Pancreas (tissue), 10 donors: ENCODE measurements around the gene BORCS5. TPM values are rescaled to one million over a fixed set of nuclear protein-coding genes. Genes with fewer than 3 reads are reported as not detected.

Source experiments
- ATAC-seq, 4 donors: fragments of 200-7000 bp; cut with Tn5 transposase; one replicate each; pipeline versions ENCODE4 v1.8.0 to v1.9.1; 2020; ENCODE audit warnings: mild to moderate bottlenecking in 4 of 4, moderate library complexity in 4 of 4
- DNase-seq, 6 donors: peaks; one replicate each; pipeline ENCODE4 v3.0.0-alpha.2; 2020
- FAIRE-seq: peaks from 2 replicates; lab custom pipeline; 2012; peaks lifted over from hg19 to GRCh38; lab: Jason Lieb, UNC
- H3K27ac ChIP-seq, 4 donors: fragments of 200-600 bp; sonication (generic); 1 replicate in 3 of 4; 2 replicates in 1 of 4; pipeline versions ENCODE4 v1.5.0 to v1.8.0; 2020
- H3K27me3 ChIP-seq, 4 donors: fragments of 200-600 bp; one replicate each; pipeline ENCODE4 v1.8.0; 2021
- H3K36me3 ChIP-seq, 3 donors: fragments of 200-600 bp; sonication (generic) in 1 of 3; one replicate each; pipeline versions ENCODE4 v1.5.0 to v1.8.0; 2020 to 2021
- H3K4me1 ChIP-seq, 3 donors: fragments of 200-600 bp; one replicate each; pipeline ENCODE4 v1.8.0; 2021
- H3K4me3 ChIP-seq, 4 donors: fragments of 200-600 bp; sonication (generic) in 2 of 4; one replicate each; pipeline versions ENCODE4 v1.5.0 to v1.8.0; 2020 to 2021
- H3K9me3 ChIP-seq, 4 donors: fragments of 200-600 bp; one replicate each; pipeline ENCODE4 v1.8.0; 2021
- WGBS, 2 donors: extraction: QIAGEN DNeasy Blood & Tissue Kit; methylation state at CpG; one replicate each; pipeline ENCODE4 v1.1.7; 2013; 5-methylcytosine and 5-hydroxymethylcytosine counted together
- intact Hi-C, 3 donors: fragments of 100-400 bp; cut with DNase I; formaldehyde crosslinking; loops; one replicate each; pipeline versions ENCODE4 v1.11.1 to v1.14.2; 2022
- polyA plus RNA-seq, 2 donors: library from polyadenylated mRNA; stranded (reverse); fragments of 200-250 nt; gene quantifications; one replicate each; pipeline ENCODE4 v1.2.3, GENCODE V29; 2013
- total RNA-seq, 6 donors: library from RNA; stranded (reverse); fragmentation: NEBNext Ultra II Directional in 4 of 6; extraction: Animal tissue kit (Norgen Biotek cat#: 25700) in 4 of 6; gene quantifications; one replicate each; pipeline versions ENCODE4 v1.2.1 to v1.2.4, GENCODE V29; 2021 to 2023
- TF ChIP-seq, protein P1 (sequence below), 4 donors: fragments of 200-600 bp; sonication (generic) in 3 of 4; IDR thresholded peaks; one replicate each; pipeline versions ENCODE4 v1.5.0 to v1.8.0; 2021; ENCODE audit warnings: antibody characterized with exemption in 4 of 4
- donor health status: healthy with polysubstance abuse.
- donor health status: DM: no; HTN: no; CAD: no; lungs with moderate emphysema.
- donor health status: DM: no; HTN: no; CAD: no.
- donor health status: control.
- donor health status: control.
- donor health status: Bipolar disorder and iron deficiency.
- donor health status: DM: yes; HTN: yes; CAD: no.
- donor health status: DM: no; HTN: no; CAD: no.
- donor health status: DM: no; HTN: no; CAD: no.
- donor health status: DM: yes; HTN: yes; CAD: no.

The BORCS5 gene
- total and polyA plus RNA-seq, 8 donors: 3.7 to 10.9 (median 8.3) TPM

DNA sequence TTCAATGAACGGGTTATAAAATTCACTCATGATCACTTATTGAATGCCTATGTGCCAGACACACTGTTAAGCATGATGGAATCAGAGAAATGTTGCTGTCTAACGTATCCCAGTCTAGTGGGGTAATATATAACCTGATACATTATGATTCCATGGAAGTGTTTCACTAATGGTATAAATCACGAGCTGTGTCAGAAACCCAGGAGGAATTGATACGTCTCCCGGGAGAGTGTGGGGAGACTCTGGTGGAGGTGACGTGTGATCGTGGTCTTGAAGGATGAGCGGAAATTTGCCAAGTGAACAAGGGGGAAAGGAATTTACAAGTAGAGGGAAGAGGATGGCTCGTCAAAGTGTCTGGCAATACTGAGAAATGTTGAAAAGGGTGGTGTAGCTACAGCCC, 33.3 kb upstream of the BORCS5 start:
- FAIRE-seq: no peak
- no peaks in the 10 kb centered on the region for H3K27me3 ChIP-seq
- ATAC-seq: no peak
- WGBS, 2 donors: 70 to 78% methylated on average over 9 of the region's 9 CpGs
- intact Hi-C loops: no loop called here
- H3K9me3 ChIP-seq: no peaks in the 10 kb centered on the region
- TF ChIP-seq, protein P1, sequence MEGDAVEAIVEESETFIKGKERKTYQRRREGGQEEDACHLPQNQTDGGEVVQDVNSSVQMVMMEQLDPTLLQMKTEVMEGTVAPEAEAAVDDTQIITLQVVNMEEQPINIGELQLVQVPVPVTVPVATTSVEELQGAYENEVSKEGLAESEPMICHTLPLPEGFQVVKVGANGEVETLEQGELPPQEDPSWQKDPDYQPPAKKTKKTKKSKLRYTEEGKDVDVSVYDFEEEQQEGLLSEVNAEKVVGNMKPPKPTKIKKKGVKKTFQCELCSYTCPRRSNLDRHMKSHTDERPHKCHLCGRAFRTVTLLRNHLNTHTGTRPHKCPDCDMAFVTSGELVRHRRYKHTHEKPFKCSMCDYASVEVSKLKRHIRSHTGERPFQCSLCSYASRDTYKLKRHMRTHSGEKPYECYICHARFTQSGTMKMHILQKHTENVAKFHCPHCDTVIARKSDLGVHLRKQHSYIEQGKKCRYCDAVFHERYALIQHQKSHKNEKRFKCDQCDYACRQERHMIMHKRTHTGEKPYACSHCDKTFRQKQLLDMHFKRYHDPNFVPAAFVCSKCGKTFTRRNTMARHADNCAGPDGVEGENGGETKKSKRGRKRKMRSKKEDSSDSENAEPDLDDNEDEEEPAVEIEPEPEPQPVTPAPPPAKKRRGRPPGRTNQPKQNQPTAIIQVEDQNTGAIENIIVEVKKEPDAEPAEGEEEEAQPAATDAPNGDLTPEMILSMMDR (IDR thresholded peaks at IDR 0.05): no peak
- H3K36me3 ChIP-seq: no peaks in the 10 kb centered on the region
- DNase-seq: no peak
- H3K4me3 ChIP-seq: no peak overlapping the region
- no peak overlapping the region for H3K27ac ChIP-seq
- peaks cover 8 to 15% (median 13%) of the 10 kb centered on the region in 3 donors for H3K4me1 ChIP-seq

DNA sequence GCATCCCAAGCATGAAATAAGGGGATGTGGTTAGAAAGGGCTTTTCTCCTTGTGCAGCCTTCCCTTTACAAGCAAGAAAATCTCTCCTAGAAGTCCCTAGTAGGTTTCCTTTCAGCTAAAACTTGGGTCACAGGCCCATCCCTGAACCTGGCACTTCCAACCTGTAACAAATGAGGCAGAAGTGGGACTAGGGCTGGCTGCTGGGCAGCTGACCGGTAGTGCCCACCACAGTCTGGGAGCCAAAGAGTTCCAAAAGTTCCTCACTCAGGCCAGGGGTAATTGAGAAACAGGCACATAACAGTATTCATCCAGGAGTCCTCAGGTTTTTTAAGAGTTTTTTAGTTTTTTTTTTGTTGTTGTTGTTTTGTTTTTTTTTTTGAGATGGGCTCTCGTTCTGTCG, 30.6 kb upstream of the BORCS5 start:
- whole genome bisulfite sequencing, 2 donors: 92 to 97% methylated on average over 3 of the region's 3 CpGs
- ATAC-seq (no peak), FAIRE-seq (no peak), DNase-seq (no peak)
- peaks cover 0 to 5% (median 0%) of the 10 kb centered on the region in 3 donors for H3K36me3 ChIP-seq
- TF ChIP-seq, protein P1 (IDR thresholded peaks at IDR 0.05): no peak
- H3K27ac ChIP-seq: no peak overlapping the region
- intact Hi-C loops: no loop called here
- H3K9me3 ChIP-seq: no peaks in the 10 kb centered on the region
- no peaks in the 10 kb centered on the region for H3K27me3 ChIP-seq
- no peak overlapping the region for H3K4me3 ChIP-seq
- H3K4me1 ChIP-seq: peaks cover 1 to 8% (median 7%) of the 10 kb centered on the region in 3 donors

DNA sequence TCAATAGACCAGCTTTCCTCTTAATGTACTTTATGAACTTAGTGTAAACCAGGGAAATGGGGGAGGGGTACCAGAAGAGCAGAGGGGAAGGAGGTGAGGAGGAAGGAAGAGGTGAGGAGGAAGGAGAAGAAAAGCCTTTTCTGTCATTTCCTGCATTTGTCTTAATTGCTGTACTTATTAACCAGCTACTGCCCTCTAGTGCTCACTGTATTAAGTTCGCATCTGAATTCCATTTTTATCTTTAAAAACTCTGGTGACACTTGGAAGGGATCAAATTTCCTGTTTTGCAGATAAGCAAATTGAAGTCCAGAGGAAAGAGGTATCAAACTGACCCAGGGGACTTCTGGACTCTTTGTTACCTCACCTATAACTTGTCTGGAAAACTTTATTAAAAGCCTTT, 29.1 kb upstream of the BORCS5 start:
- H3K27ac ChIP-seq: no peak overlapping the region
- peak; percentile 38 to 71 (median 65) for ATAC-seq
- peak; percentile 51 for FAIRE-seq
- DNase-seq: no peak
- peaks cover 17 to 22% (median 21%) of the 10 kb centered on the region in 3 donors for H3K4me1 ChIP-seq
- H3K4me3 ChIP-seq: no peak overlapping the region
- peaks cover 0 to 5% (median 0%) of the 10 kb centered on the region in 3 donors for H3K36me3 ChIP-seq
- intact Hi-C loops: no loop called here
- WGBS, 2 donors: 4 to 6% methylated on average over 1 of the region's 1 CpG
- TF ChIP-seq, protein P1 (IDR thresholded peaks at IDR 0.05): peak; percentile 31 to 66 (median 50)
- no peaks in the 10 kb centered on the region for H3K9me3 ChIP-seq
- no peaks in the 10 kb centered on the region for H3K27me3 ChIP-seq

DNA sequence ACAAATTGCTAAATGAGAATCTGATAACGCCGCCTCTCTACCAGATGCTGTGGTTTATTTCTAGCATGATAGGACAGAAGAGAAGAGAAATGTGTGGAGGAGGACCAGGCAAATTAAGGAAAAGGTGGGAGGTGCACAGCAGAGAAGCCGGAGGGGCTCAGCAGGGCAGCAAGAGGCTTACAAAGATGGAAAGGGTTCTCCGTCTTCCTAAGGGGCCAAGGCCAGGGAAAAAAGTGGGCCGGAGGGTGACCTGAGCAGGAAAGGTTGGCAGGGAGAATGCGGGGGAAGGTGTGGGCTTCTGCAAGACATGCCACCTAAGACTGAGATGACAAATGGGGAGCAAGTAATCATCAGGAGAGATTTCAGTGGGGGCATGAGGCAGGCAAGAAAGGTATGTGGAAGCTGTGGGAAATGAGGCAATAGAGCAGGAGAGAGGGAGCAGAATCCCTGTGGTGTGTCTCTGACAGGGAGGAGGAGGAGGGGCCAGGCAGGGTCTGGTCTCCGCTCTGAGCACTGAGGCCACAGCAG, 25.6 kb upstream of the BORCS5 start:
- Histone ChIP-seq H3K36me3 (peaks cover 0 to 5% (median 0%) of the 10 kb centered on the region in 3 donors), H3K4me3 (no peak overlapping the region), H3K27me3 (no peaks in the 10 kb centered on the region), H3K4me1 (peaks cover 29 to 36% (median 32%) of the 10 kb centered on the region in 3 donors), H3K27ac (peak overlapping the region in 2 of 4 donors; percentile 58 to 71), H3K9me3 (no peaks in the 10 kb centered on the region)
- ATAC-seq: peak in 1 of 4 donors; percentile 4
- FAIRE-seq: no peak
- DNase-seq: peak in 1 of 6 donors; percentile 23
- 72 to 74% methylated on average over 7 of the region's 7 CpGs for WGBS, 2 donors
- intact Hi-C loops: loop anchor here in 2 of 3 donors (5.0 kb wide), 2 partner anchors 249 to 254 kb away; no protein-coding TSS in a partner anchor
- TF ChIP-seq, protein P1 (IDR thresholded peaks at IDR 0.05): no peak

DNA sequence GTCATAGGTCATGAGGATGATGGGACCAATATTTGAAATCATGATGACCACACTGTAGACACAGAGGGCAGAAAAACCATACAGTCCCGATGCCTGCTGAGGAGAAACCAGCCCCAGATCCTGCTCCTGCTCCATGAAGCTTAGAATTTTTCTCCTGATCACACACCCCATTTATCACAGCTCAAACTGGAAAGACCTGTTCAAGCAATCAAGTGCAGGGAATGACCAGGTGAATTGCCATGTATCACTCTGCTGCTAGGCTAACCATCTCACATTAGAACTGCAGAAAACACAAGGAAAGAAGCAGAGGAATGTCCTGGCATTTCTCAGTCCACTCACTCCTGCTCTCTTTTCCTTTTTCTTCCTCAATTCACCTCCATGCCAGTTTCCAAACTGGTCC, 25.0 kb upstream of the BORCS5 start:
- peak; percentile 41 to 66 (median 62) for ATAC-seq
- intact Hi-C loops: loop anchor here in 2 of 3 donors (5.0 kb wide), 2 partner anchors 250 to 255 kb away; no protein-coding TSS in a partner anchor
- peaks cover 0 to 5% (median 0%) of the 10 kb centered on the region in 3 donors for H3K36me3 ChIP-seq

More for the DNA sequence above, 25.0 kb upstream of the BORCS5 start:
- peak overlapping the region; percentile 24 to 71 (median 48) for H3K27ac ChIP-seq
- TF ChIP-seq, protein P1 (IDR thresholded peaks at IDR 0.05): no peak
- H3K27me3 ChIP-seq: no peaks in the 10 kb centered on the region
- peaks cover 29 to 38% (median 32%) of the 10 kb centered on the region in 3 donors for H3K4me1 ChIP-seq
- DNase-seq (peak in 3 of 6 donors; percentile 35 to 43 (median 42)), FAIRE-seq (no peak)
- no peak overlapping the region for H3K4me3 ChIP-seq
- H3K9me3 ChIP-seq: no peaks in the 10 kb centered on the region
- 2 to 13% methylated on average over 1 of the region's 1 CpG for WGBS, 2 donors
